Uterus (tissue), 4 donors: Measurements from ENCODE around the gene BCAR1. TPM values are rescaled to one million over a fixed set of nuclear protein-coding genes. Genes with fewer than 3 reads are reported as not detected.
A peak's percentile ranks its signal among the peaks of the same experiment; 100 is the strongest.

ENCODE experiments used
- DNase-seq, 2 donors: peaks; one replicate each; pipeline ENCODE4 v3.0.0-alpha.2; 2019 to 2020
- H3K27ac ChIP-seq, 2 donors: fragments of 200-600 bp; sonication (generic); 1 replicate in 1 of 2; 2 replicates in 1 of 2; pipeline ENCODE4 v1.5.1; 2016 to 2018
- H3K27me3 ChIP-seq, 2 donors: fragments of 200-600 bp; sonication (generic); one replicate each; pipeline ENCODE4 v1.5.1; 2018 to 2019; ENCODE audit warnings: control low read depth in 1 of 2
- H3K36me3 ChIP-seq, 2 donors: fragments of 200-600 bp; sonication (generic); one replicate each; pipeline ENCODE4 v1.5.1; 2019; ENCODE audit warnings: control low read depth in 1 of 2
- H3K4me1 ChIP-seq, 2 donors: fragments of 200-600 bp; sonication (generic); one replicate each; pipeline ENCODE4 v1.5.1; 2018 to 2019; ENCODE audit warnings: control low read depth in 1 of 2
- H3K4me3 ChIP-seq, 2 donors: fragments of 200-600 bp; sonication (generic); 1 replicate in 1 of 2; 2 replicates in 1 of 2; pipeline ENCODE4 v1.5.1; 2018 to 2019; ENCODE audit warnings: mild to moderate bottlenecking in 1 of 2
- H3K9me3 ChIP-seq, 2 donors: fragments of 200-600 bp; sonication (generic); one replicate each; pipeline ENCODE4 v1.5.1; 2019; ENCODE audit warnings: control low read depth in 1 of 2
- CTCF ChIP-seq, 4 experiments: fragments of 200-600 bp in 2 of 4; fragments of 450-650 bp in 2 of 4; sonication (generic) in 2 of 4; IDR thresholded peaks; one replicate each; pipeline ENCODE4 v1.5.1; 2016 to 2019; ENCODE audit warnings: antibody characterized with exemption in 4 of 4, mild to moderate bottlenecking in 2 of 4, moderate library complexity in 1 of 4
- POLR2A ChIP-seq, 2 donors: fragments of 450-650 bp; IDR thresholded peaks; one replicate each; pipeline ENCODE4 v1.6.1; 2016; ENCODE audit warnings: antibody characterized with exemption in 2 of 2, mild to moderate bottlenecking in 1 of 2, moderate library complexity in 1 of 2
- intact Hi-C: fragments of 100-400 bp; cut with DNase I; formaldehyde crosslinking; loops from one replicate; pipeline ENCODE4 v1.15.1; 2023; ENCODE audit warnings: low total_unique reads
- total RNA-seq, 4 donors: library from RNA; depleted of rRNA in 3 of 4; stranded (reverse); fragments of >200 nt in 3 of 4; gene quantifications; one replicate each; pipeline versions ENCODE4 v1.1.0 to v1.2.4, GENCODE V29; 2014 to 2023
- donor health status: DM: yes; HTN: yes; CAD: no.

Gene BCAR1
- total RNA-seq, 4 donors from 2014 or later = 42.8 to 104 (median 47.2) TPM

DNA sequence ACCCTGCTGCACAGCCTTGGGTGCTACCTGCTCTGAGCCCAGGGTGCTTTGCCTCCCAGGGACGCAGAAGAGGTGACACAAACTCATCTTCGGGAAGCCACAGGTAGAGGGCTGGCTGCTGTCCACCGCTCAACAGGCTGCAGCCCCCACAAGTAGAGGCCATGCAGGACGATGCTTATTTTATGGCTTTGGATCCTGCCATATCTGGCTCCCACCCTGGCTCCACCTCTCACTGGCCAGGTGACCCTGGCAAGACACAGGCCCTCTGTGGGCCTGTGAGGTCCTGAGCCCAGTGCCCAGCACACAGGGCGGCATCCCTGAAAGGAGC is 11.3 kb upstream of the BCAR1 start:
- peak overlapping the region; percentile 84 to 91 for H3K27ac ChIP-seq
- no peaks in the 10 kb centered on the region for H3K9me3 ChIP-seq
- intact Hi-C loops = no loop called here
- no peak overlapping the region for H3K4me3 ChIP-seq
- DNase-seq = no peak
- peaks cover 6 to 25% of the 10 kb centered on the region in 2 donors for H3K4me1 ChIP-seq
- no peak for TF ChIP-seq CTCF (IDR thresholded peaks at IDR 0.05)
- H3K27me3 ChIP-seq = no peaks in the 10 kb centered on the region
- H3K36me3 ChIP-seq = no peaks in the 10 kb centered on the region

- DNase-seq = peak; percentile 63 to 69
- Histone ChIP-seq H3K9me3 (no peaks in the 10 kb centered on the region), H3K4me1 (peaks cover 7 to 31% of the 10 kb centered on the region in 2 donors), H3K36me3 (no peaks in the 10 kb centered on the region), H3K4me3 (no peak overlapping the region), H3K27ac (peak overlapping the region; percentile 42 to 84), H3K27me3 (no peaks in the 10 kb centered on the region)
- TF ChIP-seq POLR2A (IDR thresholded peaks at IDR 0.05) (no peak), CTCF (IDR thresholded peaks at IDR 0.05) (no peak)
- intact Hi-C loops = no loop called here
Measured at GRCh38 chr16:75262104-75262799, 10.8 kb upstream of the BCAR1 start.

- TF ChIP-seq POLR2A (IDR thresholded peaks at IDR 0.05) (no peak), CTCF (IDR thresholded peaks at IDR 0.05) (no peak)
- DNase-seq = peak in 1 of 2 donors; percentile 11
- Histone ChIP-seq H3K36me3 (no peaks in the 10 kb centered on the region), H3K4me3 (no peak overlapping the region), H3K9me3 (no peaks in the 10 kb centered on the region), H3K27me3 (no peaks in the 10 kb centered on the region), H3K27ac (peak overlapping the region; percentile 42 to 84), H3K4me1 (peaks cover 9 to 37% of the 10 kb centered on the region in 2 donors)
- intact Hi-C loops = no loop called here
Measured at GRCh38 chr16:75261590-75262078, 10.2 kb upstream of the BCAR1 start.

- no peaks in the 10 kb centered on the region for H3K27me3 ChIP-seq
- intact Hi-C loops = no loop called here
- H3K36me3 ChIP-seq = no peaks in the 10 kb centered on the region
- no peak for TF ChIP-seq POLR2A (IDR thresholded peaks at IDR 0.05)
- no peak for TF ChIP-seq CTCF (IDR thresholded peaks at IDR 0.05)
- no peaks in the 10 kb centered on the region for H3K9me3 ChIP-seq
- H3K4me1 ChIP-seq = peaks cover 9 to 43% of the 10 kb centered on the region in 2 donors
- peak overlapping the region in 1 of 2 donors; percentile 42 for H3K27ac ChIP-seq
- no peak overlapping the region for H3K4me3 ChIP-seq
- DNase-seq = peak in 1 of 2 donors; percentile 12
Measured at GRCh38 chr16:75260851-75261589, 9.6 kb upstream of the BCAR1 start.

- no peaks in the 10 kb centered on the region for H3K9me3 ChIP-seq
- no peak for TF ChIP-seq POLR2A (IDR thresholded peaks at IDR 0.05)
- TF ChIP-seq CTCF (IDR thresholded peaks at IDR 0.05) = no peak
- H3K36me3 ChIP-seq = no peaks in the 10 kb centered on the region
- H3K27me3 ChIP-seq = no peaks in the 10 kb centered on the region
- H3K27ac ChIP-seq = no peak overlapping the region
- intact Hi-C loops = no loop called here
- no peak overlapping the region for H3K4me3 ChIP-seq
- peaks cover 9 to 57% of the 10 kb centered on the region in 2 donors for H3K4me1 ChIP-seq
- peak in 1 of 2 donors; percentile 17 for DNase-seq
Measured at GRCh38 chr16:75258807-75259141, 7.3 kb upstream of the BCAR1 start.
